HepG2 (cell line): ENCODE results near the gene ANKRD55. TPM values are rescaled to one million over a fixed set of nuclear protein-coding genes. Genes with fewer than 3 reads are reported as not detected.

Source experiments
- DRAP1 ChIP-seq: IDR thresholded peaks from 2 replicates; pipeline ENCODE4 v1.6.1; 2016; ENCODE audit warnings: missing genetic modification reagents, missing compliant biosample characterization
- HNF4A ChIP-seq: sonication (generic); formaldehyde crosslinking; IDR thresholded peaks from 2 replicates; pipeline ENCODE4 v1.4.0; 2020; ENCODE audit warnings: missing genetic modification reagents
- HNRNPH1 ChIP-seq: fragments of 200-400 bp; formaldehyde crosslinking; optimal IDR thresholded peaks from 2 replicates; pipeline ENCODE3; 2017; ENCODE audit warnings: mild to moderate bottlenecking, low read depth, low read length
- ISL2 ChIP-seq: sonication (generic); formaldehyde crosslinking; IDR thresholded peaks from 2 replicates; pipeline ENCODE4 v1.5.0; 2020; ENCODE audit warnings: missing genetic modification reagents
- MEF2D ChIP-seq: sonication (generic); formaldehyde crosslinking; IDR thresholded peaks from 2 replicates; pipeline ENCODE4 v1.5.1; 2020; ENCODE audit warnings: mild to moderate bottlenecking, missing genetic modification reagents
- MXD1 ChIP-seq: sonication (generic); formaldehyde crosslinking; IDR thresholded peaks from 2 replicates; pipeline ENCODE4 v1.4.0; 2020; ENCODE audit warnings: mild to moderate bottlenecking, missing genetic modification reagents
- NR2F6 ChIP-seq, 2 experiments: IDR thresholded peaks; 2 replicates each; pipeline ENCODE4 v1.6.1; 2016; ENCODE audit warnings: antibody characterized with exemption in 1 of 2, mild to moderate bottlenecking in 1 of 2
- SIN3A ChIP-seq: IDR thresholded peaks from 2 replicates; pipeline ENCODE4 v1.6.1; 2011; ENCODE audit warnings: low read depth, mild to moderate bottlenecking, control low read depth, low read length, borderline replicate concordance
- SYNCRIP ChIP-seq: fragments of 200-400 bp; formaldehyde crosslinking; IDR thresholded peaks from 2 replicates; pipeline ENCODE4 v1.6.1; 2018; ENCODE audit warnings: mild to moderate bottlenecking, low read depth, low read length; ENCODE audit not compliant: insufficient read depth
- TCF7L2 ChIP-seq: IDR thresholded peaks from 2 replicates; pipeline ENCODE4 v1.6.1; 2011; ENCODE audit warnings: mild to moderate bottlenecking, low read depth, low read length, moderate library complexity
- TGIF2 ChIP-seq: IDR thresholded peaks from 2 replicates; pipeline ENCODE4 v1.6.1; 2016; ENCODE audit warnings: control low read depth, missing compliant biosample characterization
- UBTF ChIP-seq: sonication (generic); formaldehyde crosslinking; IDR thresholded peaks from 2 replicates; pipeline ENCODE4 v1.4.0; 2020; ENCODE audit warnings: mild to moderate bottlenecking, missing genetic modification reagents
- ZBTB33 ChIP-seq: sonication (generic); formaldehyde crosslinking; IDR thresholded peaks from 2 replicates; pipeline ENCODE4 v1.4.0; 2020; ENCODE audit warnings: missing genetic modification reagents
- ZNF160 ChIP-seq: sonication (generic); formaldehyde crosslinking; IDR thresholded peaks from 2 replicates; pipeline ENCODE4 v1.8.0; 2022; ENCODE audit warnings: mild to moderate bottlenecking, inconsistent platforms, missing genetic modification reagents
- ZNF296 ChIP-seq: sonication (generic); formaldehyde crosslinking; conservative IDR thresholded peaks from 2 replicates; pipeline ENCODE4 v1.5.0; 2020; ENCODE audit warnings: mild to moderate bottlenecking, missing genetic modification reagents
- ZNF30 ChIP-seq: sonication (generic); formaldehyde crosslinking; IDR thresholded peaks from 2 replicates; pipeline ENCODE4 v1.5.0; 2020; ENCODE audit warnings: mild to moderate bottlenecking, missing genetic modification reagents
- ZNF331 ChIP-seq: sonication (generic); formaldehyde crosslinking; IDR thresholded peaks from 2 replicates; pipeline ENCODE4 v1.4.0; 2020; ENCODE audit warnings: missing genetic modification reagents
- ZNF441 ChIP-seq: sonication (generic); formaldehyde crosslinking; IDR thresholded peaks from 2 replicates; pipeline ENCODE4 v1.7.0; 2021; ENCODE audit warnings: missing genetic modification reagents, borderline replicate concordance
- ZNF609 ChIP-seq: sonication (generic); formaldehyde crosslinking; IDR thresholded peaks from 2 replicates; pipeline ENCODE4 v1.4.0; 2020; ENCODE audit warnings: mild to moderate bottlenecking, missing genetic modification reagents, borderline replicate concordance
- ZNF644 ChIP-seq: IDR thresholded peaks from 2 replicates; pipeline ENCODE4 v1.6.1; 2016; ENCODE audit warnings: low read depth
- polyA plus RNA-seq, 8 experiments: library from polyadenylated mRNA; depleted of rRNA in 3 of 8; stranded (reverse) in 7 of 8; unstranded in 1 of 8; fragments of >200 nt; fragmentation: Illumina TruSeq in 4 of 8; extraction: Trizol in 4 of 8; gene quantifications; 2 replicates each; pipeline versions ENCODE4 v1.2.1 to v1.2.3, GENCODE V29; 2011 to 2016; ENCODE audit warnings: low read depth in 4 of 8, missing spikeins in 1 of 8, mixed read lengths in 1 of 8; ENCODE audit not compliant: insufficient read depth in 1 of 8
- total RNA-seq, 5 experiments: library from RNA; depleted of rRNA; stranded (reverse); fragments of >200 nt; fragmentation: Illumina TruSeq; extraction: Trizol; gene quantifications; 2 replicates each; pipeline ENCODE4 v1.2.3, GENCODE V29; 2016; ENCODE audit warnings: low read depth in 1 of 5

The ANKRD55 gene
- total and polyA plus RNA-seq, 2 of the 13 experiments (the other 11 are each of a cell fraction or from before 2014, with no cell fraction given): 0.11 to 0.28 TPM

GRCh38 chr5:56116599-56117141 lies 116.5 kb downstream of the ANKRD55 start (continued):
- TF ChIP-seq ISL2 (CRISPR knock-in tag): peak; percentile 72
- peak; percentile 73 for TF ChIP-seq UBTF (CRISPR knock-in tag)
- TF ChIP-seq HNF4A (CRISPR knock-in tag): peak; percentile 93
- TF ChIP-seq ZNF331 (CRISPR knock-in tag): peak; percentile 78
- peak; percentile 85; the same call in 1 of the 2 replicates for TF ChIP-seq ZNF609 (CRISPR knock-in tag)
- TF ChIP-seq ZNF296 (CRISPR knock-in tag): peak; percentile 98
- TF ChIP-seq HNRNPH1: no peak
- TF ChIP-seq ZNF30 (CRISPR knock-in tag): no peak
- peak; percentile 92 for TF ChIP-seq ZNF644 (CRISPR knock-in tag)
- TF ChIP-seq TCF7L2: peak; percentile 35; the same call in 1 of the 2 replicates
- TF ChIP-seq SYNCRIP: no peak
- peak; percentile 92 for TF ChIP-seq NR2F6 (IDR thresholded peaks at IDR 0.05)
- TF ChIP-seq NR2F6 (CRISPR knock-in tag; IDR thresholded peaks at IDR 0.05): peak; percentile 98
- TF ChIP-seq ZNF441 (CRISPR knock-in tag): peak; percentile 86; the same call in 1 of the 2 replicates
- TF ChIP-seq DRAP1 (CRISPR knock-in tag): peak; percentile 35; the same call in 1 of the 2 replicates
- TF ChIP-seq MEF2D (CRISPR knock-in tag): peak; percentile 82
- TF ChIP-seq ZBTB33 (CRISPR knock-in tag): peak; percentile 61
- no peak for TF ChIP-seq MXD1 (CRISPR knock-in tag)
- TF ChIP-seq ZNF160 (CRISPR knock-in tag): no peak
- peak; percentile 50; the same call in 1 of the 2 replicates for TF ChIP-seq TGIF2 (CRISPR knock-in tag)
- TF ChIP-seq SIN3A: peak; percentile 25; the same call in 1 of the 2 replicates
